Ectodermal cell (in vitro differentiated cells): ENCODE data around the gene TMED9.

ENCODE experiments used
- H3K27ac ChIP-seq: 2 replicates; pipeline ENCODE4 v1.7.0; 2013; ENCODE audit warnings: mild to moderate bottlenecking, low read depth, low read length; ENCODE audit not compliant: insufficient read depth, poor library complexity, severe bottlenecking
- H3K27me3 ChIP-seq: 2 replicates; pipeline ENCODE4 v1.7.0; 2013; ENCODE audit warnings: mild to moderate bottlenecking, low read length; ENCODE audit not compliant: insufficient read depth, control insufficient read depth, poor library complexity, severe bottlenecking
- H3K36me3 ChIP-seq: one replicate; pipeline ENCODE4 v1.7.0; 2013; ENCODE audit warnings: low read length; ENCODE audit not compliant: control insufficient read depth, insufficient read depth
- H3K4me1 ChIP-seq: one replicate; pipeline ENCODE4 v1.7.0; 2013; ENCODE audit warnings: low read length; ENCODE audit not compliant: control insufficient read depth, insufficient read depth
- H3K4me3 ChIP-seq: 2 replicates; pipeline ENCODE4 v1.7.0; 2013; ENCODE audit warnings: low read depth, low read length, control low read depth; ENCODE audit not compliant: insufficient read depth
- H3K9me3 ChIP-seq: 2 replicates; pipeline ENCODE4 v1.7.0; 2013; ENCODE audit warnings: mild to moderate bottlenecking, low read length, moderate library complexity; ENCODE audit not compliant: control insufficient read depth
- WGBS, 2 experiments: methylation state at CpG; one replicate each; pipeline ENCODE4 v1.1.7; 2013; ENCODE audit warnings: missing lambda C conversion rate in 2 of 2; 5-methylcytosine and 5-hydroxymethylcytosine counted together

TMED9 gene

GRCh38 chr5:177605078-177605477, 13.1 kb downstream of the TMED9 start:
- no peaks in the 10 kb centered on the region for H3K27me3 ChIP-seq
- WGBS, 2 experiments: 93 to 95% methylated on average over 5 of the region's 5 CpGs
- no peak overlapping the region for H3K27ac ChIP-seq
- H3K4me1 ChIP-seq: peaks cover 12% of the 10 kb centered on the region
- no peaks in the 10 kb centered on the region for H3K36me3 ChIP-seq
- H3K4me3 ChIP-seq: no peak overlapping the region
- H3K9me3 ChIP-seq: no peaks in the 10 kb centered on the region

DNA sequence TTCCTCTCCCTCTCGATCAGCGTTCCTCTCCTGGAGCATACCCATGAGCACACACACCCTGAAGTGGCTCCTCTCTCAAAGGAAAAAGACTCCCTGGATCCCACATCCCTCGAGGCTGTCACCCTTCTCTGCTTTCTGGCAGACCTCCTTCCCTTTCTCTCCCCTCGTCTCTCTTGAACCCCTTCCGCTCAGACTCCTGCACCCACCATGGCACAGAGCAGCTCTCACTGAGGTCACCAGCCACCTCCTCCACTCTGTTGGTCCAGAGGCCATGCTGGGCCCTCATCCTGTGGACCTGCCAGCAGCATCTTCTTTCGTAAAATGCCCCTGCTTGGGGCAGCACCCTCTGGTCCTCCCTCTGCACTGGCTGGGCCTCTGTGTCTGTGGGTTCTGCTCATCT, 13.7 kb downstream of the TMED9 start:
- no peaks in the 10 kb centered on the region for H3K27me3 ChIP-seq
- no peaks in the 10 kb centered on the region for H3K36me3 ChIP-seq
- H3K4me3 ChIP-seq: no peak overlapping the region
- H3K4me1 ChIP-seq: peaks cover 10% of the 10 kb centered on the region
- H3K27ac ChIP-seq: no peak overlapping the region
- H3K9me3 ChIP-seq: no peaks in the 10 kb centered on the region
- 91 to 93% methylated on average over 6 of the region's 6 CpGs for WGBS, 2 experiments

DNA sequence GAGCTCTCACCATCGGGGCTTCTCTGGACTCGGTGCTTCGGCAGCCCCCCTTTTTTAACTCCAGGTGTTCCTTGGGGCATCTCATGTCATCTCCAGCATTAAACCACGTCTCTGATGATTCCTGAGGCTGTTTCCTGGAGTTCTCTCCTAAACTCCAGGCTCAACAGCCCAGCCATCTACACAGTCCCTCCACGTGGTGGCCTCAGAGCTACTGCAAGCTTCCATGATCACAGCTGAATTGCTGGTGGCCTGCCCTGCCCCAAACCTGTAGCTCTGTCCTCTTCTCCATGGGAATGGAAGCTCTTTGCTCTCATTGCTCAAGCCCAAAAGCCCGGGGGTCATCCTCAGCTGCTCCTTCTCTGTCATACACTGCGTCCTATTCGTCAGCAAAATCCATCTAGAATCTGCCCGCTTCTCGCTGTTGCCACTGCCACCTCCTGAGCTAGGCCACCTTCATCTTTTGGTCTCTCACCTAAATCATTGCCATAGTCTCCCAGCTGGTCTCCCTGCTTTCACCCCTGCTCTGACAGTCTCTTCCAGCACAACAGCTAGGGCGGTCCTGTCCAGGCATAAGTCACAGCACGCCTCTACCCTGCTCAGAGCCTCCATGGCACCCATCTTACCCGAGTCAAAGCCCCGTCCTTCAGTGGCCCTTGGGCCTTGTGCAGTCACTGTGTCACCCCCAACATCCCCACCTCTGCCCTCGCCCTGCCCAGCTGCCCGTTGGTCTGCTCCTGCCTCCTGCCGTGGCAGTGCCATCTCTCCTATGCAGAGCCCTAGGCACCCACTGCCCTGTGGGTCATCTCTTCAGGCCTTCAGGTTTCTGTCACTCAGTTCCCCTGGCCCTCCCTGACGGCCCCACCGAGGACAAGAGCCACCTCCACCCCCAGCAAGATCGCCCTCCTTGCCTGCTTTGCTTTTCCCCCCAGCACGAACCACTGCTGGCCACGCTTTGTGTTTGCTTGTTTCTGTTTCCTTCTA, 14.4 kb downstream of the TMED9 start:
- Histone ChIP-seq H3K9me3 (no peaks in the 10 kb centered on the region), H3K27me3 (no peaks in the 10 kb centered on the region), H3K4me3 (no peak overlapping the region), H3K36me3 (no peaks in the 10 kb centered on the region), H3K4me1 (peaks cover 8% of the 10 kb centered on the region), H3K27ac (no peak overlapping the region)
- WGBS, 2 experiments: 89 to 90% methylated on average over 22 of the region's 22 CpGs

GRCh38 chr5:177607115-177607451, 15.1 kb downstream of the TMED9 start:
- Histone ChIP-seq H3K27me3 (no peaks in the 10 kb centered on the region), H3K27ac (no peak overlapping the region), H3K4me3 (no peak overlapping the region), H3K36me3 (no peaks in the 10 kb centered on the region), H3K4me1 (peaks cover 6% of the 10 kb centered on the region), H3K9me3 (no peaks in the 10 kb centered on the region)
- whole genome bisulfite sequencing, 2 experiments: 67 to 76% methylated on average over 11 of the region's 11 CpGs

DNA sequence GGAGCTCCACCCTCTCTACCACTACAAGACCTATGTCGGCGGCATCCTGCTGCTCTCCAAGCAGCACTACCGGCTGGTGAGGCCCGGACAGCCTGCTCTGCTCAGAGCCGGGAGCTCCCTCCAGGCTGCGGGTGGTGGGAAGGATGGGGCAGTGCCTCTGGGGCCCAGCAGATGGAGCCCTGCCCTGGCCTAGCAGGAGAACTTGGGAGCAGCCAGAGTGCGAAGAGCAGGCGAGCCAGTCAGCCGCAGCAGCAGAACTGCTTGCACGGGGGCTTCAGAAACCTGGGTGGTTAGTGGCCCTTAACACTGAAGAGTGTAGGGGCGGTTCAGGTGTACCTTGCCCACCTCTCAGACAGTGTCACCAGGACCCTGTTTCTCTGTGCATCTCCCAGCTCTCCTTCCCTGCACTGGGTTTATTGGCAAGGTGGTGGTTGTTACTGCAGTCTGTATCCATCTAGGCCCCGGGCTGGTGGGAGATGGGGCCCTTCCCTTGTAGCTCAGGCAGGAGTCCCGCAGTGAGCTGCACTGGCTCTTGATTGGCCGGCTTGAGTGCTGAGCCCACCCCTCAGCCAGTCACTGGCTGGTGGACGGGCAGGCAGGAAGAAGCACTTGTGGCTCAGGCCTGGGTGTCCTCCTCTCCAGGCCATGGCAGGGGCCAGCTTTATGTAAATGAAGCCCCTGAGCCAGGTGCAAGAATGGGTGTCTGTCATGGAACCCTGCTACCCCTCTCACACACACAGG, 15.6 kb downstream of the TMED9 start:
- Histone ChIP-seq H3K36me3 (no peaks in the 10 kb centered on the region), H3K4me1 (peaks cover 6% of the 10 kb centered on the region), H3K27ac (peak overlapping the region; percentile 39), H3K27me3 (no peaks in the 10 kb centered on the region), H3K9me3 (no peaks in the 10 kb centered on the region), H3K4me3 (no peak overlapping the region)
- 24% methylated on average over 15 of the region's 15 CpGs for WGBS, 2 experiments

GRCh38 chr5:177608243-177609075, 16.5 kb downstream of the TMED9 start:
- H3K4me3 ChIP-seq: no peak overlapping the region
- WGBS, 2 experiments: 91% methylated on average over 37 of the region's 37 CpGs
- H3K27ac ChIP-seq: no peak overlapping the region
- H3K36me3 ChIP-seq: no peaks in the 10 kb centered on the region
- H3K27me3 ChIP-seq: no peaks in the 10 kb centered on the region
- peaks cover 6% of the 10 kb centered on the region for H3K4me1 ChIP-seq
- H3K9me3 ChIP-seq: no peaks in the 10 kb centered on the region

- Histone ChIP-seq H3K9me3 (no peaks in the 10 kb centered on the region), H3K4me1 (peaks cover 6% of the 10 kb centered on the region), H3K27ac (no peak overlapping the region), H3K36me3 (no peaks in the 10 kb centered on the region), H3K27me3 (no peaks in the 10 kb centered on the region), H3K4me3 (no peak overlapping the region)
- 93 to 94% methylated on average over 21 of the region's 21 CpGs for whole genome bisulfite sequencing, 2 experiments
These were observed 17.4 kb downstream of the TMED9 start for GRCh38 chr5:177609076-177610059.

DNA sequence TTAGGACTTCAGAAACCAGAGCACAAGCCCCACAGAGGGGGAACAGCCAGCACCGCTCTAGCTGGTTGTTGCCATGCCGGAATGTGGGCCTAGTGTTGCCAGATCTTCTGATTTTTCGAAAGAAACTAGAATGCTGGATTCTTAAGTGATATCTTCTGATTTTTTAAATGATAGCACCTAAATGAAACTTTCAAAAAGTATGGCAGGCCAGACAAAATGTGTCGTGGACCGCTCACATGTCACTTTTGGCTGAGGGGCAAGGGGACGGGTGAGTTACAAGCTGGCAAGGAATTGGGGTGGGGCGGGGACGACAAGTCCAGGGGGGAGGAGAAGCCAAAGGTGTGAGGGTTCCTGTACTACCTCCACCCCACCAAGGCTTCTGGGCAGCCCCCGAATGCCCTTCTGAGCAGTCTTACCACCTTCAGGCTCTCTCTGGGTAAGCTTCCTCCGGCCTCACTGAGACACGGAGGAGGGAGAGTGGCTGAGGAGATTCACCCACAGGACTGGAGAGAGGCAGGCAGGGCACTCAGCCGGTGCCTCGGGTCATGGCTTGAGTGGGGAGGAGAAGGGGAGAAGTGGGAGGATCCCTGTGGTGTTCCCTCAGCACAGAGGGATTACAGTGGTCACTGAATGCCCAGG, 18.2 kb downstream of the TMED9 start:
- Histone ChIP-seq H3K4me3 (no peak overlapping the region), H3K27ac (no peak overlapping the region), H3K36me3 (no peaks in the 10 kb centered on the region), H3K9me3 (no peaks in the 10 kb centered on the region), H3K4me1 (peaks cover 6% of the 10 kb centered on the region), H3K27me3 (no peaks in the 10 kb centered on the region)
- WGBS, 2 experiments: 85 to 86% methylated on average over 11 to 12 of the region's 13 CpGs
